ENCODE measurements around the gene ZBTB7C. TPM values are rescaled to one million over a fixed set of nuclear protein-coding genes. Genes with fewer than 3 reads are reported as not detected.

The ZBTB7C gene
- total and polyA plus RNA-seq, 2 experiments from 2014 or later, result 2.3 to 5.5 TPM

DNA sequence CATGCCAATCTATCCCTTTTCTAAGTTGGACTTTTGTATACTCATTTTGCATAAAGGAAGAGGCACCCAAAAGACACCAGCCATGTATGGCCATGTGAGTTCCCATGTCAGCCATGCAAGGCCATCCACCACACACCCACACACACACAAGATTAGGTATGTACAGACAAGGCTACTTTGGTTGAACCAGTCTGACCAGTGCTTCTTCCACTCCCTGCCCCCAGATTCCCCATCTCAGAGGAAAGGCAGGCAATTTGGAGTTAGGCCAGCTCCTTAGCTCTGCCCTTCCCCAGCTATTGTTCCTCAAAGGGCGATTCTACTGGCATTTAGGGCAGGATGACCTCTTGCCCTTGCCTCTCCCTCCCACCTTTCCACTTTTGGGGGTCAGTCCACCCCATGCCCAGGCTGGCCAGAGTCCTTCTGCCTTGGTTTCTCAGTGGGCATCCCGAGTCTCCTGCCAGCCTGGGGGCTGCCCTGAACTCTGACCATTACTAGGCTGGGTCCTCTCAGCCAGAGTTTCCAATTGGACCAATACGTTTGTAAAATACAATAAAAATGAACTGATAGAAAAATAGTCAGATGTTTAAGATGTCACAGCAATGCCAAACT lies 101.1 kb downstream of the ZBTB7C start:
- H3K4me3 ChIP-seq, result no peak overlapping the region
- no peak for TF ChIP-seq CTCF (IDR thresholded peaks at IDR 0.05; ENCODE audit: low read depth, low read length)
- no peak for DNase-seq (ENCODE audit: low read depth in 1 of 2, low spot score in 1 of 2)
- H3K27ac ChIP-seq, result no peak overlapping the region
- no peaks in the 10 kb centered on the region for H3K36me3 ChIP-seq
- no peaks in the 10 kb centered on the region for H3K9me3 ChIP-seq (ENCODE audit: low read depth)
- peaks cover 9% of the 10 kb centered on the region for H3K4me1 ChIP-seq (ENCODE audit: low read depth)
- H3K27me3 ChIP-seq, result no peaks in the 10 kb centered on the region

GRCh38 chr18:48306838-48307237 lies 102.3 kb downstream of the ZBTB7C start:
- Histone ChIP-seq H3K27ac (no peak overlapping the region), H3K4me3 (no peak overlapping the region), H3K9me3 (ENCODE audit: low read depth) (no peaks in the 10 kb centered on the region), H3K4me1 (ENCODE audit: low read depth) (peaks cover 14% of the 10 kb centered on the region), H3K27me3 (no peaks in the 10 kb centered on the region), H3K36me3 (no peaks in the 10 kb centered on the region)
- no peak for TF ChIP-seq CTCF (IDR thresholded peaks at IDR 0.05; ENCODE audit: low read depth, low read length)
- DNase-seq (ENCODE audit: low read depth in 1 of 2, low spot score in 1 of 2), result no peak

- no peaks in the 10 kb centered on the region for H3K9me3 ChIP-seq (ENCODE audit: low read depth)
- peaks cover 22% of the 10 kb centered on the region for H3K4me1 ChIP-seq (ENCODE audit: low read depth)
- no peak for DNase-seq (ENCODE audit: low read depth in 1 of 2, low spot score in 1 of 2)
- H3K4me3 ChIP-seq, result no peak overlapping the region
- no peaks in the 10 kb centered on the region for H3K36me3 ChIP-seq
- no peak for TF ChIP-seq CTCF (IDR thresholded peaks at IDR 0.05; ENCODE audit: low read depth, low read length)
- no peak overlapping the region for H3K27ac ChIP-seq
- H3K27me3 ChIP-seq, result no peaks in the 10 kb centered on the region
These were observed 104.1 kb downstream of the ZBTB7C start for GRCh38 chr18:48304906-48305693.

- no peaks in the 10 kb centered on the region for H3K36me3 ChIP-seq
- no peaks in the 10 kb centered on the region for H3K27me3 ChIP-seq
- H3K9me3 ChIP-seq (ENCODE audit: low read depth), result no peaks in the 10 kb centered on the region
- H3K27ac ChIP-seq, result no peak overlapping the region
- no peak for DNase-seq (ENCODE audit: low read depth in 1 of 2, low spot score in 1 of 2)
- H3K4me1 ChIP-seq (ENCODE audit: low read depth), result peaks cover 22% of the 10 kb centered on the region
- no peak for TF ChIP-seq CTCF (IDR thresholded peaks at IDR 0.05; ENCODE audit: low read depth, low read length)
- no peak overlapping the region for H3K4me3 ChIP-seq
These were observed 105.3 kb downstream of the ZBTB7C start for GRCh38 chr18:48303883-48304282.

- TF ChIP-seq CTCF (IDR thresholded peaks at IDR 0.05; ENCODE audit: low read depth, low read length), result no peak
- peaks cover 22% of the 10 kb centered on the region for H3K4me1 ChIP-seq (ENCODE audit: low read depth)
- no peak for DNase-seq (ENCODE audit: low read depth in 1 of 2, low spot score in 1 of 2)
- H3K27me3 ChIP-seq, result no peaks in the 10 kb centered on the region
- no peak overlapping the region for H3K4me3 ChIP-seq
- H3K36me3 ChIP-seq, result no peaks in the 10 kb centered on the region
- no peak overlapping the region for H3K27ac ChIP-seq
- no peaks in the 10 kb centered on the region for H3K9me3 ChIP-seq (ENCODE audit: low read depth)
These were observed 106.4 kb downstream of the ZBTB7C start for GRCh38 chr18:48302736-48303135.

Data from cardiac muscle cell (in vitro differentiated cells and primary cell).